HFFc6 (cell line): ENCODE data around the gene ZNF445. TPM values are rescaled to one million over a fixed set of nuclear protein-coding genes. Genes with fewer than 3 reads are reported as not detected.

ENCODE experiments used
- DNase-seq: peaks from one replicate; pipeline ENCODE4 v3.0.0-alpha.2; 2018
- H3K27ac Mint-ChIP-seq: 2 replicates; pipeline ENCODE4 v1.8.0; 2020; ENCODE audit warnings: mild to moderate bottlenecking, mixed read lengths
- H3K27me3 Mint-ChIP-seq: 2 replicates; pipeline ENCODE4 v1.8.0; 2021; ENCODE audit warnings: mild to moderate bottlenecking, moderate library complexity, mixed read lengths; ENCODE audit not compliant: insufficient read depth
- H3K36me3 Mint-ChIP-seq: 2 replicates; pipeline ENCODE4 v1.8.0; 2021; ENCODE audit warnings: low read depth, mixed read lengths
- H3K4me1 Mint-ChIP-seq: 2 replicates; pipeline ENCODE4 v1.8.0; 2020; ENCODE audit warnings: low read depth, mixed read lengths
- H3K4me3 Mint-ChIP-seq: 2 replicates; pipeline ENCODE4 v1.8.0; 2020; ENCODE audit warnings: mild to moderate bottlenecking, moderate library complexity, mixed read lengths
- H3K9me3 Mint-ChIP-seq: 2 replicates; pipeline ENCODE4 v1.8.0; 2020; ENCODE audit warnings: mild to moderate bottlenecking, mixed read lengths
- total RNA-seq, 6 experiments: library from RNA; stranded (reverse); fragmentation: NEBNext Ultra II Directional; extraction: Animal tissue kit (Norgen Biotek cat#: 25700); gene quantifications; 2 replicates in 1 of 6; 3 replicates in 5 of 6; pipeline ENCODE4 v1.2.3, GENCODE V29; 2021
- TF ChIP-seq, protein P1 (sequence below): fragments of 200-600 bp; sonication (generic); IDR thresholded peaks from 2 replicates; pipeline ENCODE4 v1.5.0; 2021; ENCODE audit warnings: antibody characterized with exemption, mild to moderate bottlenecking

Gene ZNF445
- total RNA-seq, 6 experiments from 2014 or later, result 11.5 to 13.0 (median 12.5) TPM

DNA sequence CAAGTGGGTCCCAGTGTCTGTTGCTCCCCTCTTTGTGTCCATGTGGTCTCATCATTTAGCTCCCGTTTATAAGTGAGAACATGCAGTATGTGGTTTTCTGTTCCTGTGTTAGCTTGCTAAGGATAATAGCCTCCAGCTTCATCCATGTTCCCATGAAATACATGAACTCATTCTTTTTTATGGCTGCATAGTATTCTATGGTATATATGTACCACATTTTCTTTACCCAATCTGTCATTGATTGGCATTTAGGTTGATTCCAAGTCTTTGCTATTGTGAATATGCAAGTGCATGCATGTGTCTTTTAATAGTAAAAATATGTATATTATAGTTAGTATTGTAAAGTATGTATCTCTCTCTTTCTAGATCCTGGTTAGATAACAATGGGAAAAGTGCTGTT is 85.0 kb downstream of the ZNF445 start:
- H3K9me3 Mint-ChIP-seq, result no peaks in the 10 kb centered on the region

DNA sequence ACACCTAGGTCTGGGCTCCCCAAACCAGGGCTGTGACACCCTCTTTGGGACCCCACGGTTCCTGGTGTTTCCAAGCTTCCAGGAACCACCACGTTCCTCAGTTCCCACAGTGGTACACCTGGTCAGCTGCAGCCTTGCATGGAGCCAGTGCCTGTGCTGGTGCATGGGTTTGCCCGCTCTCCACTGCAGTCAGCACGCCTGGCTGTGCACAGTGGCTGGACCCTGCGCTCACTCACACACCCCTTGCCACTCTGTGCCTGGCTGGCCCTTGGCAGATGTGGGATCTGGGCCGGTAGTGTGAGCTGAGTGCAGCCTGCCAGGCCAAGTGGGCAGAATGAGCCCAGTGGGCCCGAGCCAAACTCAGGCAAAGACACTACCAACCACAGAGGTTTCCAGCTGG is 90.1 kb downstream of the ZNF445 start:
- H3K27me3 Mint-ChIP-seq, result no peaks in the 10 kb centered on the region; the same call in 1 of the 2 replicates
- no peak overlapping the region for H3K4me3 Mint-ChIP-seq
- TF ChIP-seq, protein P1, sequence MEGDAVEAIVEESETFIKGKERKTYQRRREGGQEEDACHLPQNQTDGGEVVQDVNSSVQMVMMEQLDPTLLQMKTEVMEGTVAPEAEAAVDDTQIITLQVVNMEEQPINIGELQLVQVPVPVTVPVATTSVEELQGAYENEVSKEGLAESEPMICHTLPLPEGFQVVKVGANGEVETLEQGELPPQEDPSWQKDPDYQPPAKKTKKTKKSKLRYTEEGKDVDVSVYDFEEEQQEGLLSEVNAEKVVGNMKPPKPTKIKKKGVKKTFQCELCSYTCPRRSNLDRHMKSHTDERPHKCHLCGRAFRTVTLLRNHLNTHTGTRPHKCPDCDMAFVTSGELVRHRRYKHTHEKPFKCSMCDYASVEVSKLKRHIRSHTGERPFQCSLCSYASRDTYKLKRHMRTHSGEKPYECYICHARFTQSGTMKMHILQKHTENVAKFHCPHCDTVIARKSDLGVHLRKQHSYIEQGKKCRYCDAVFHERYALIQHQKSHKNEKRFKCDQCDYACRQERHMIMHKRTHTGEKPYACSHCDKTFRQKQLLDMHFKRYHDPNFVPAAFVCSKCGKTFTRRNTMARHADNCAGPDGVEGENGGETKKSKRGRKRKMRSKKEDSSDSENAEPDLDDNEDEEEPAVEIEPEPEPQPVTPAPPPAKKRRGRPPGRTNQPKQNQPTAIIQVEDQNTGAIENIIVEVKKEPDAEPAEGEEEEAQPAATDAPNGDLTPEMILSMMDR, result no peak
- peaks cover 7% of the 10 kb centered on the region for H3K36me3 Mint-ChIP-seq
- no peak overlapping the region for H3K27ac Mint-ChIP-seq
- no peaks in the 10 kb centered on the region for H3K9me3 Mint-ChIP-seq
- no peak for DNase-seq
- H3K4me1 Mint-ChIP-seq, result no peaks in the 10 kb centered on the region

More for the DNA sequence above, 85.0 kb downstream of the ZNF445 start:
- Mint-ChIP-seq H3K4me3 (no peak overlapping the region), H3K36me3 (peaks cover 8% of the 10 kb centered on the region), H3K27me3 (no peaks in the 10 kb centered on the region; the same call in 1 of the 2 replicates), H3K27ac (no peak overlapping the region), H3K4me1 (no peaks in the 10 kb centered on the region)
- TF ChIP-seq, protein P1, result no peak
- DNase-seq, result no peak

Other genes starting within 250 kb of the ZNF445 start
- not detected for gene TOPAZ1, start 235.8 kb downstream of the ZNF445 start, total RNA-seq
- 10 to 100 TPM; 18.4 to 22.4 (median 20.4) TPM for gene TCAIM, start 138.9 kb downstream of the ZNF445 start, total RNA-seq
- gene ZKSCAN7, start 77.5 kb upstream of the ZNF445 start, total RNA-seq, result 1 to 10 TPM in 2 of 6 experiments, under 1 TPM in 4; 0.57 to 1.2 (median 0.94) TPM
- gene ZNF660, start 107.3 kb upstream of the ZNF445 start, total RNA-seq, result under 1 TPM; 0.05 to 0.23 (median 0.14) TPM
- 10 to 100 TPM; 12.0 to 13.5 (median 12.2) TPM for gene ZNF197, start 147.4 kb upstream of the ZNF445 start, total RNA-seq
- gene ZNF35, start 171.1 kb upstream of the ZNF445 start, total RNA-seq, result 10 to 100 TPM in 3 of 6 experiments, 1 to 10 TPM in 3; 8.6 to 10.7 (median 10.0) TPM
- under 1 TPM; 0.09 to 0.88 (median 0.56) TPM for gene ZNF502, start 235.0 kb upstream of the ZNF445 start, total RNA-seq